Breast epithelium (tissue), 4 donors: ENCODE results near the gene RBL2. TPM values are rescaled to one million over a fixed set of nuclear protein-coding genes. Genes with fewer than 3 reads are reported as not detected.

Experiments
- DNase-seq, 2 donors: peaks; one replicate each; pipeline ENCODE4 v3.0.0-alpha.2; 2019; ENCODE audit warnings: low spot score in 2 of 2
- H3K27ac ChIP-seq, 2 donors: fragments of 200-600 bp; sonication (generic) in 1 of 2; one replicate each; pipeline ENCODE4 v1.5.1; 2016 to 2019; ENCODE audit warnings: mild to moderate bottlenecking in 1 of 2
- H3K27me3 ChIP-seq, 2 donors: fragments of 200-600 bp; sonication (generic) in 1 of 2; one replicate each; pipeline versions ENCODE4 v1.5.1 to v1.6.0; 2017 to 2019; ENCODE audit warnings: control low read depth in 1 of 2, mild to moderate bottlenecking in 1 of 2
- H3K36me3 ChIP-seq: fragments of 200-600 bp; one replicate; pipeline ENCODE4 v1.5.1; 2019
- H3K4me1 ChIP-seq, 2 donors: fragments of 200-600 bp; sonication (generic); one replicate each; pipeline ENCODE4 v1.5.1; 2016 to 2019; ENCODE audit warnings: control low read depth in 1 of 2
- H3K4me3 ChIP-seq, 3 donors: fragments of 200-600 bp; sonication (generic); 1 replicate in 2 of 3; 2 replicates in 1 of 3; pipeline ENCODE4 v1.5.1; 2016 to 2019; ENCODE audit warnings: mild to moderate bottlenecking in 3 of 3, moderate library complexity in 2 of 3
- H3K9me3 ChIP-seq, 2 donors: fragments of 200-600 bp; sonication (generic) in 1 of 2; one replicate each; pipeline ENCODE4 v1.5.1; 2016 to 2019; ENCODE audit warnings: control low read depth in 1 of 2
- CTCF ChIP-seq, 3 donors: fragments of 450-650 bp; IDR thresholded peaks; one replicate each; pipeline ENCODE4 v1.5.1; 2016 to 2017; ENCODE audit warnings: antibody characterized with exemption in 3 of 3, mild to moderate bottlenecking in 3 of 3, moderate library complexity in 3 of 3
- POLR2A ChIP-seq: fragments of 450-650 bp; IDR thresholded peaks from one replicate; pipeline ENCODE4 v1.6.1; 2016; ENCODE audit warnings: antibody characterized with exemption, mild to moderate bottlenecking, moderate library complexity
- POLR2AphosphoS5 ChIP-seq, 3 donors: sonication (generic); formaldehyde crosslinking; IDR thresholded peaks; one replicate each; pipeline ENCODE4 v1.6.1; 2017; ENCODE audit warnings: antibody characterized with exemption in 3 of 3
- intact Hi-C: fragments of 100-400 bp; cut with DNase I; formaldehyde crosslinking; loops from one replicate; pipeline ENCODE4 v1.15.1; 2023; ENCODE audit warnings: low total_unique reads
- total RNA-seq, 3 donors: library from RNA; depleted of rRNA; stranded (reverse); fragments of >200 nt; gene quantifications; one replicate each; pipeline ENCODE4 v1.1.0, GENCODE V29; 2016

Gene RBL2
- total RNA-seq, 3 donors from 2014 or later = 118 to 146 (median 123) TPM

GRCh38 chr16:53435066-53435688, 906 bp downstream of the RBL2 start:
- peak; percentile 28 to 74 (median 69) for TF ChIP-seq POLR2AphosphoS5 (IDR thresholded peaks at IDR 0.05)
- peak; percentile 29 for TF ChIP-seq POLR2A
- TF ChIP-seq CTCF (IDR thresholded peaks at IDR 0.05) = no peak
- Histone ChIP-seq H3K4me1 (peaks cover 0 to 7% of the 10 kb centered on the region in 2 donors), H3K36me3 (no peaks in the 10 kb centered on the region), H3K4me3 (peak overlapping the region; percentile 76 to 99 (median 85)), H3K9me3 (no peaks in the 10 kb centered on the region), H3K27ac (peak overlapping the region; percentile 90 to 96), H3K27me3 (no peaks in the 10 kb centered on the region)
- DNase-seq = peak; percentile 70 to 79
- intact Hi-C loops = no loop called here

- no peak overlapping the region for H3K27ac ChIP-seq
- H3K27me3 ChIP-seq = no peaks in the 10 kb centered on the region
- H3K4me1 ChIP-seq = peaks cover 0 to 7% of the 10 kb centered on the region in 2 donors
- H3K36me3 ChIP-seq = no peaks in the 10 kb centered on the region
- TF ChIP-seq POLR2AphosphoS5 (IDR thresholded peaks at IDR 0.05) = no peak
- no peak for TF ChIP-seq CTCF (IDR thresholded peaks at IDR 0.05)
- no peak for TF ChIP-seq POLR2A
- intact Hi-C loops = no loop called here
- DNase-seq = no peak
- H3K4me3 ChIP-seq = no peak overlapping the region
- no peaks in the 10 kb centered on the region for H3K9me3 ChIP-seq
Observed at GRCh38 chr16:53440125-53440524, 5.9 kb downstream of the RBL2 start.

- intact Hi-C loops = no loop called here
- no peak for DNase-seq
- no peak overlapping the region for H3K27ac ChIP-seq
- H3K4me3 ChIP-seq = no peak overlapping the region
- no peaks in the 10 kb centered on the region for H3K27me3 ChIP-seq
- no peaks in the 10 kb centered on the region for H3K9me3 ChIP-seq
- no peaks in the 10 kb centered on the region for H3K36me3 ChIP-seq
- H3K4me1 ChIP-seq = no peaks in the 10 kb centered on the region
- TF ChIP-seq POLR2AphosphoS5 (IDR thresholded peaks at IDR 0.05) (no peak), CTCF (IDR thresholded peaks at IDR 0.05) (no peak), POLR2A (no peak)
Observed at GRCh38 chr16:53445534-53445933, 11.3 kb downstream of the RBL2 start.

GRCh38 chr16:53446090-53446489, 11.8 kb downstream of the RBL2 start:
- intact Hi-C loops = no loop called here
- H3K27me3 ChIP-seq = no peaks in the 10 kb centered on the region
- no peak for TF ChIP-seq POLR2A
- TF ChIP-seq CTCF (IDR thresholded peaks at IDR 0.05) = no peak
- TF ChIP-seq POLR2AphosphoS5 (IDR thresholded peaks at IDR 0.05) = no peak
- DNase-seq = no peak
- H3K4me3 ChIP-seq = no peak overlapping the region
- H3K27ac ChIP-seq = no peak overlapping the region
- H3K4me1 ChIP-seq = no peaks in the 10 kb centered on the region
- H3K36me3 ChIP-seq = no peaks in the 10 kb centered on the region
- H3K9me3 ChIP-seq = no peaks in the 10 kb centered on the region

GRCh38 chr16:53449816-53450517, 15.7 kb downstream of the RBL2 start:
- DNase-seq = no peak
- H3K27me3 ChIP-seq = no peaks in the 10 kb centered on the region
- no peaks in the 10 kb centered on the region for H3K4me1 ChIP-seq
- H3K36me3 ChIP-seq = peaks cover 8% of the 10 kb centered on the region
- TF ChIP-seq CTCF (IDR thresholded peaks at IDR 0.05) = no peak
- no peak for TF ChIP-seq POLR2A
- TF ChIP-seq POLR2AphosphoS5 (IDR thresholded peaks at IDR 0.05) = no peak
- no peak overlapping the region for H3K27ac ChIP-seq
- no peaks in the 10 kb centered on the region for H3K9me3 ChIP-seq
- intact Hi-C loops = no loop called here
- H3K4me3 ChIP-seq = no peak overlapping the region
